HCT116 (cell line): ENCODE measurements around the gene NUP210. TPM values are rescaled to one million over a fixed set of nuclear protein-coding genes. Genes with fewer than 3 reads are reported as not detected.

ENCODE experiments used
- ATAC-seq: fragments of 200-7000 bp; cut with Tn5 transposase; 2 replicates; pipeline ENCODE4 v1.9.1; 2020; ENCODE audit warnings: mild to moderate bottlenecking, moderate library complexity
- BruUV-seq: library from RNA; stranded (reverse); fragments of 400-500 nt; replicated peaks from 2 replicates; lab custom pipeline; 2021; lab: Mats Ljungman, UMichigan
- CTCF ChIA-PET: fragments of 300-600 bp; sonication (Branson Sonifier 250); formaldehyde crosslinking; loops from one replicate; lab custom pipeline; 2021; ENCODE audit warnings: antibody characterized with exemption; lab: Charles Lee
- POLR2A ChIA-PET: fragments of 300-600, 350-600 bp; sonication (Branson Sonifier 250); formaldehyde crosslinking; loops from one replicate; lab custom pipeline; 2021; ENCODE audit warnings: antibody characterized with exemption; lab: Charles Lee
- RAD21 ChIA-PET, 2 experiments: fragments of 300-600 bp; sonication (Branson Sonifier 250); formaldehyde crosslinking; loops; one replicate each; lab custom pipeline; 2023; ENCODE audit warnings: low total read pairs in 2 of 2; ENCODE audit not compliant: uncharacterized antibody in 2 of 2, unreplicated experiment in 2 of 2, low non-redundant PET in 1 of 2; lab: Charles Lee
- DNase-seq: peaks from one replicate; pipeline ENCODE4 v3.0.0-alpha.2; 2010; ENCODE audit warnings: low read depth, low spot score
- H2AFZ ChIP-seq: fragments of 200-600 bp; shearing (Covaris generic), sonication (generic); 2 replicates; pipeline ENCODE4 v1.6.1; 2017; ENCODE audit warnings: low read depth, mixed run types, mixed read lengths, antibody characterized with exemption, low read length; ENCODE audit not compliant: poor library complexity, severe bottlenecking
- H3K27ac ChIP-seq: 2 replicates; pipeline ENCODE4 v1.5.1; 2012; ENCODE audit warnings: low read depth, low read length
- H3K27me3 ChIP-seq: fragments of 200-600 bp; sonication (generic); 2 replicates; pipeline ENCODE4 v1.6.1; 2016; ENCODE audit warnings: mixed run types, low read length, mixed read lengths; ENCODE audit not compliant: insufficient read depth
- H3K36me3 ChIP-seq, 2 experiments: fragments of 200-500 bp in 1 of 2; fragments of 200-600 bp in 1 of 2; sonication (Bioruptor generic) in 1 of 2; sonication (generic) in 1 of 2; 2 replicates each; pipeline versions ENCODE4 v1.5.1 to v1.6.1; 2014 to 2016; ENCODE audit warnings: low read length in 2 of 2, inconsistent platforms in 1 of 2, mixed read lengths in 1 of 2, mixed run types in 1 of 2; ENCODE audit not compliant: insufficient read depth in 2 of 2, control insufficient read depth in 1 of 2
- H3K4me1 ChIP-seq, 2 experiments: fragments of 200-600 bp in 1 of 2; sonication (generic) in 1 of 2; 2 replicates each; pipeline versions ENCODE4 v1.5.1 to v1.6.1; 2012 to 2017; ENCODE audit warnings: low read length in 2 of 2, inconsistent platforms in 1 of 2, mild to moderate bottlenecking in 1 of 2, mixed read lengths in 1 of 2, mixed run types in 1 of 2, moderate library complexity in 1 of 2; ENCODE audit not compliant: insufficient read depth in 2 of 2, control insufficient read depth in 1 of 2
- H3K4me2 ChIP-seq: fragments of 200-600 bp; sonication (generic); 2 replicates; pipeline ENCODE4 v1.6.1; 2017; ENCODE audit warnings: mixed run types, low read length, mixed read lengths
- H3K4me3 ChIP-seq, 2 experiments: fragments of 200-600 bp in 1 of 2; sonication (generic) in 1 of 2; replicated peaks in 1 of 2; 2 replicates each; pipeline ENCODE4 v1.5.1; 2011 to 2016; ENCODE audit warnings: low read length in 2 of 2, control low read depth in 1 of 2, low read depth in 1 of 2, mild to moderate bottlenecking in 1 of 2, mixed read lengths in 1 of 2, mixed run types in 1 of 2
- H3K79me2 ChIP-seq: fragments of 200-600 bp; sonication (generic); 2 replicates; pipeline ENCODE4 v1.6.1; 2017; ENCODE audit warnings: mild to moderate bottlenecking, mixed run types, low read length, moderate library complexity, mixed read lengths; ENCODE audit not compliant: insufficient read depth
- H3K9ac ChIP-seq: fragments of 200-600 bp; sonication (generic); 2 replicates; pipeline ENCODE4 v1.6.1; 2016; ENCODE audit warnings: low read length, mixed read lengths
- H3K9me2 ChIP-seq: fragments of 200-600 bp; sonication (generic), shearing (Covaris generic); 2 replicates; pipeline ENCODE4 v1.6.1; 2017; ENCODE audit warnings: mixed run types, mild to moderate bottlenecking, moderate library complexity; ENCODE audit not compliant: insufficient read depth
- H3K9me3 ChIP-seq, 2 experiments: fragments of 200-500 bp in 1 of 2; fragments of 200-600 bp in 1 of 2; sonication (Bioruptor generic) in 1 of 2; sonication (generic) in 1 of 2; 2 replicates each; pipeline ENCODE4 v1.6.1; 2014 to 2017; ENCODE audit warnings: low read length in 2 of 2, mixed read lengths in 2 of 2, inconsistent platforms in 1 of 2, low read depth in 1 of 2, mild to moderate bottlenecking in 1 of 2, mixed run types in 1 of 2, moderate library complexity in 1 of 2; ENCODE audit not compliant: control insufficient read depth in 1 of 2, insufficient read depth in 1 of 2
- H4K20me1 ChIP-seq: fragments of 200-600 bp; sonication (generic), shearing (Covaris generic); 2 replicates; pipeline ENCODE4 v1.6.1; 2017; ENCODE audit warnings: mixed run types, mild to moderate bottlenecking, moderate library complexity; ENCODE audit not compliant: insufficient read depth
- CBX3 ChIP-seq: IDR thresholded peaks from 2 replicates; pipeline ENCODE4 v1.6.1; 2012; ENCODE audit warnings: low read depth
- CEBPB ChIP-seq: IDR thresholded peaks from 2 replicates; pipeline ENCODE4 v1.6.1; 2012; ENCODE audit warnings: low read depth
- EGR1 ChIP-seq: IDR thresholded peaks from 2 replicates; pipeline ENCODE4 v1.6.1; 2012; ENCODE audit warnings: low read depth
- EZH2 ChIP-seq: fragments of 200-600 bp; sonication (generic); IDR thresholded peaks from 2 replicates; pipeline ENCODE4 v1.6.1; 2017; ENCODE audit warnings: antibody characterized with exemption, mixed run types
- EZH2phosphoT487 ChIP-seq: fragments of 200-600 bp; IDR thresholded peaks from 2 replicates; pipeline ENCODE4 v1.6.1; 2018; ENCODE audit warnings: antibody characterized with exemption, borderline replicate concordance
- JUND ChIP-seq: IDR thresholded peaks from 2 replicates; pipeline ENCODE4 v1.6.1; 2012
- POLR2AphosphoS5 ChIP-seq: IDR thresholded peaks from 2 replicates; pipeline ENCODE4 v1.6.1; 2011; ENCODE audit warnings: mild to moderate bottlenecking, low read depth, low read length, moderate library complexity
- RAD21 ChIP-seq: IDR thresholded peaks from 2 replicates; pipeline ENCODE4 v1.6.1; 2012; ENCODE audit warnings: low read depth, mild to moderate bottlenecking
- SIN3A ChIP-seq: IDR thresholded peaks from 2 replicates; pipeline ENCODE4 v1.6.1; 2012; ENCODE audit warnings: low read depth
- SP1 ChIP-seq: IDR thresholded peaks from 2 replicates; pipeline ENCODE4 v1.6.1; 2012; ENCODE audit warnings: low read depth
- SRF ChIP-seq: IDR thresholded peaks from 2 replicates; pipeline ENCODE4 v1.6.1; 2012; ENCODE audit warnings: low read depth
- TCF7L2 ChIP-seq: IDR thresholded peaks from 2 replicates; pipeline ENCODE4 v1.7.0; 2011; ENCODE audit warnings: borderline replicate concordance, inconsistent platforms; ENCODE audit not compliant: insufficient read depth, insufficient read length; ENCODE audit errors: extremely low read depth
- YY1 ChIP-seq: IDR thresholded peaks from 2 replicates; pipeline ENCODE4 v1.6.1; 2011; ENCODE audit warnings: low read length, low read depth, moderate library complexity, mild to moderate bottlenecking; ENCODE audit not compliant: insufficient replicate concordance; ENCODE audit errors: extremely low read depth
- ZFX ChIP-seq: fragments of 450-650 bp; IDR thresholded peaks from 2 replicates; pipeline ENCODE4 v1.6.1; 2017
- ZNF274 ChIP-seq: fragments of 200-500 bp; sonication (Bioruptor generic); IDR thresholded peaks from 2 replicates; pipeline ENCODE4 v1.6.1; 2014; ENCODE audit warnings: mild to moderate bottlenecking, low read depth, low read length, inconsistent platforms
- intact Hi-C: fragments of 100-400 bp; cut with micrococcal nuclease; formaldehyde crosslinking; loops from 2 replicates; pipeline ENCODE4 v1.10.0; 2022
- total RNA-seq: library from RNA; stranded (reverse); gene quantifications from one replicate; pipeline ENCODE4 v1.2.1, GENCODE V29; 2021; ENCODE audit not compliant: unreplicated experiment
- TF ChIP-seq, protein P1 (sequence below), 3 experiments: fragments of 200-600 bp in 1 of 3; sonication (generic) in 1 of 3; IDR thresholded peaks in 2 of 3; conservative IDR thresholded peaks in 1 of 3; 2 replicates each; pipeline ENCODE4 v1.5.1; 2012 to 2017; ENCODE audit warnings: low read depth in 2 of 3, low read length in 2 of 3, antibody characterized with exemption in 1 of 3, borderline replicate concordance in 1 of 3, control low read depth in 1 of 3, mild to moderate bottlenecking in 1 of 3, mixed read lengths in 1 of 3, mixed run types in 1 of 3, moderate library complexity in 1 of 3; ENCODE audit not compliant: insufficient read depth in 1 of 3
- TF ChIP-seq, protein P2 (sequence below): IDR thresholded peaks from 2 replicates; pipeline ENCODE4 v1.6.1; 2012
- TF ChIP-seq, protein P3 (sequence below): IDR thresholded peaks from 2 replicates; pipeline ENCODE4 v1.6.1; 2012

NUP210 gene
- total RNA-seq, 1 experiment from 2014 or later, result 74.9 TPM

DNA sequence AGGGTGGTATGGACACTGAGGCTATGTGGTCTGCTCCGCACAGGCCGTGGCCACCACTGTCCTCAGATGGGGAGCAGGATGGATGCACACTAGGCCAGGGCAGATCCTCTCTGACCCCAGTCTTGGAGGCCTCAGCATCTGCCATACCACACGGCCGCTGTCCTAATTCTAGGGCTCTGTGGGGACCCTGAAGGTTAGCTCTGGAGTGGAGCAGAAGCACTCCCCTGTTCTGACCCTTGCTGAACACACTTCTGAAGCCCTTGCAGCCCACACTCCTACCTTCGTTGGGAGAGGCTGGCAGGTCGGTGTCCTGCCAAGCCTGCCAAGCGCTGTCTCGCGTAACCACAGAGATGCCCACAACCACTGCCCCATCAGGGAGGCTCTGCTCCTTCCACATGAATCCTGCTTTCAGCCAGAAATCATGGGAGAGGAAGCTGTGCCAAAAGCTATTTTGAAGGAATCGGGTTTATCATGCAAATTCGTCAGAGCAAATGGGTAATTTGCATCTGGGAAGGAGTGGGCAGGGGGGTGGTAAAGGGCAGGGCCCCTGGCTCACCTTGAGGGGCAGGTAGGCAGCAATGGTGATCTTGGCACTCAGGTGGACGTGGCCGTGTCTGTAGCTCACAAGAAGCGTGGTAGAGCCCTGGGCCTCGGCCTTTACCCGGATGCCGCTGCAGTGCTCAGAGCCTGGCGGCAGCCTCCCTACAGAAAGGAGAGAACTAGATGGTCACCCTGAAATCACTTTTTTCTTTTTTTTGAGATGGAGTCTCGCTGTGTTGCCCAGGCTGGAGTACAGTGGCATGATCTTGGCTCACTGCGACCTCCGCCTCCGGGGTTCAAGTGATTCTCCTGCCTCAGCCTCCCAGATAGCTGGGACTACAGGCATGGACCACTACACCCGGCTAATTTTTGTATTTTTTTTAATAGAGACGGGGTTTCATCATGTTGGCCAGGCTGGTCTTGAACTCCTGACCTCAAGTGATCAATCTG lies 54.4 kb downstream of the NUP210 start:
- Histone ChIP-seq H2AFZ (no peak overlapping the region), H3K9ac (no peak overlapping the region), H3K9me2 (no peaks in the 10 kb centered on the region), H3K36me3 (peaks cover 7 to 14% of the 10 kb centered on the region in 2 experiments; a peak in 3 of 4 replicates), H3K4me2 (no peak overlapping the region), H3K27me3 (no peaks in the 10 kb centered on the region), H3K4me1 (no peaks in the 10 kb centered on the region), H4K20me1 (no peaks in the 10 kb centered on the region), H3K4me3 (no peak overlapping the region), H3K79me2 (no peaks in the 10 kb centered on the region), H3K27ac (no peak overlapping the region), H3K9me3 (no peaks in the 10 kb centered on the region)
- POLR2A ChIA-PET, result no interaction called here
- RAD21 ChIA-PET, result no interaction called here
- no peak for ATAC-seq
- no TSS peak for BruUV-seq
- TF ChIP-seq TCF7L2 (no peak), SRF (no peak), EZH2phosphoT487 (no peak), CEBPB (no peak), EGR1 (no peak), CBX3 (no peak), POLR2AphosphoS5 (no peak), SP1 (no peak), ZNF274 (no peak), RAD21 (no peak), EZH2 (no peak), YY1 (no peak), ZFX (no peak), JUND (no peak), SIN3A (no peak)
- TF ChIP-seq, protein P1, sequence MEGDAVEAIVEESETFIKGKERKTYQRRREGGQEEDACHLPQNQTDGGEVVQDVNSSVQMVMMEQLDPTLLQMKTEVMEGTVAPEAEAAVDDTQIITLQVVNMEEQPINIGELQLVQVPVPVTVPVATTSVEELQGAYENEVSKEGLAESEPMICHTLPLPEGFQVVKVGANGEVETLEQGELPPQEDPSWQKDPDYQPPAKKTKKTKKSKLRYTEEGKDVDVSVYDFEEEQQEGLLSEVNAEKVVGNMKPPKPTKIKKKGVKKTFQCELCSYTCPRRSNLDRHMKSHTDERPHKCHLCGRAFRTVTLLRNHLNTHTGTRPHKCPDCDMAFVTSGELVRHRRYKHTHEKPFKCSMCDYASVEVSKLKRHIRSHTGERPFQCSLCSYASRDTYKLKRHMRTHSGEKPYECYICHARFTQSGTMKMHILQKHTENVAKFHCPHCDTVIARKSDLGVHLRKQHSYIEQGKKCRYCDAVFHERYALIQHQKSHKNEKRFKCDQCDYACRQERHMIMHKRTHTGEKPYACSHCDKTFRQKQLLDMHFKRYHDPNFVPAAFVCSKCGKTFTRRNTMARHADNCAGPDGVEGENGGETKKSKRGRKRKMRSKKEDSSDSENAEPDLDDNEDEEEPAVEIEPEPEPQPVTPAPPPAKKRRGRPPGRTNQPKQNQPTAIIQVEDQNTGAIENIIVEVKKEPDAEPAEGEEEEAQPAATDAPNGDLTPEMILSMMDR (IDR thresholded peaks at IDR 0.05 in 2 of 3, conservative IDR thresholded peaks at IDR 0.05 in 1 of 3; ENCODE audit: borderline replicate concordance in 1 of 3, insufficient read depth in 1 of 3, low read depth in 2 of 3, low read length in 2 of 3), result no peak
- TF ChIP-seq, protein P2, sequence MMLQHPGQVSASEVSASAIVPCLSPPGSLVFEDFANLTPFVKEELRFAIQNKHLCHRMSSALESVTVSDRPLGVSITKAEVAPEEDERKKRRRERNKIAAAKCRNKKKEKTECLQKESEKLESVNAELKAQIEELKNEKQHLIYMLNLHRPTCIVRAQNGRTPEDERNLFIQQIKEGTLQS, result no peak
- TF ChIP-seq, protein P3, sequence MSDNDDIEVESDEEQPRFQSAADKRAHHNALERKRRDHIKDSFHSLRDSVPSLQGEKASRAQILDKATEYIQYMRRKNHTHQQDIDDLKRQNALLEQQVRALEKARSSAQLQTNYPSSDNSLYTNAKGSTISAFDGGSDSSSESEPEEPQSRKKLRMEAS, result no peak
- intact Hi-C loops, result no loop called here
- CTCF ChIA-PET, result no interaction called here
- no peak for DNase-seq
